ENCODE data around the gene CALB2. TPM values are rescaled to one million over a fixed set of nuclear protein-coding genes. Genes with fewer than 3 reads are reported as not detected.

Gene CALB2
- total RNA-seq, 4 donors from 2014 or later: 2.5 TPM; not detected in 3

- TF ChIP-seq CTCF (IDR thresholded peaks at IDR 0.05): no peak
- no peak for TF ChIP-seq POLR2A (IDR thresholded peaks at IDR 0.05)
- H3K27ac ChIP-seq: no peak overlapping the region
- no peaks in the 10 kb centered on the region for H3K27me3 ChIP-seq
- intact Hi-C loops (cut with DNase I; ENCODE audit: low total_unique reads): no loop called here
- no peaks in the 10 kb centered on the region for H3K9me3 ChIP-seq
- no peaks in the 10 kb centered on the region for H3K36me3 ChIP-seq
- no peaks in the 10 kb centered on the region for H3K4me1 ChIP-seq
- no peak overlapping the region for H3K4me3 ChIP-seq
- no peak for DNase-seq
These were observed 50.0 kb downstream of the CALB2 start for GRCh38 chr16:71408536-71408935.

- Histone ChIP-seq H3K36me3 (no peaks in the 10 kb centered on the region), H3K4me1 (no peaks in the 10 kb centered on the region), H3K4me3 (no peak overlapping the region), H3K9me3 (no peaks in the 10 kb centered on the region), H3K27me3 (no peaks in the 10 kb centered on the region), H3K27ac (no peak overlapping the region)
- TF ChIP-seq CTCF (IDR thresholded peaks at IDR 0.05): no peak
- no peak for TF ChIP-seq POLR2A (IDR thresholded peaks at IDR 0.05)
- intact Hi-C loops (cut with DNase I; ENCODE audit: low total_unique reads): no loop called here
- DNase-seq: no peak
These were observed 50.7 kb downstream of the CALB2 start for GRCh38 chr16:71409011-71409775.

- Histone ChIP-seq H3K4me3 (no peak overlapping the region), H3K27me3 (no peaks in the 10 kb centered on the region), H3K9me3 (no peaks in the 10 kb centered on the region), H3K36me3 (no peaks in the 10 kb centered on the region), H3K27ac (no peak overlapping the region), H3K4me1 (no peaks in the 10 kb centered on the region)
- TF ChIP-seq CTCF (IDR thresholded peaks at IDR 0.05) (no peak), POLR2A (IDR thresholded peaks at IDR 0.05) (no peak)
- DNase-seq: no peak
- intact Hi-C loops (cut with DNase I; ENCODE audit: low total_unique reads): loop anchor here (5.0 kb wide), 1 partner anchor 92 kb away; no protein-coding TSS in a partner anchor
These were observed 51.6 kb downstream of the CALB2 start for GRCh38 chr16:71410146-71410545.

- Histone ChIP-seq H3K36me3 (no peaks in the 10 kb centered on the region), H3K9me3 (no peaks in the 10 kb centered on the region), H3K4me1 (no peaks in the 10 kb centered on the region), H3K27ac (no peak overlapping the region), H3K27me3 (no peaks in the 10 kb centered on the region), H3K4me3 (no peak overlapping the region)
- intact Hi-C loops (cut with DNase I; ENCODE audit: low total_unique reads): loop anchor here (5.0 kb wide), 1 partner anchor 90 kb away; no protein-coding TSS in a partner anchor
- TF ChIP-seq POLR2A (IDR thresholded peaks at IDR 0.05) (no peak), CTCF (IDR thresholded peaks at IDR 0.05) (peak; percentile 65 to 83 (median 72))
- peak; percentile 53 to 65 for DNase-seq
These were observed 54.0 kb downstream of the CALB2 start for GRCh38 chr16:71412270-71413160.

GRCh38 chr16:71413341-71413740, 54.8 kb downstream of the CALB2 start:
- intact Hi-C loops (cut with DNase I; ENCODE audit: low total_unique reads): loop anchor here (5.0 kb wide), 1 partner anchor 89 kb away; no protein-coding TSS in a partner anchor
- Histone ChIP-seq H3K4me3 (no peak overlapping the region), H3K4me1 (no peaks in the 10 kb centered on the region), H3K27me3 (no peaks in the 10 kb centered on the region), H3K36me3 (no peaks in the 10 kb centered on the region), H3K27ac (no peak overlapping the region), H3K9me3 (no peaks in the 10 kb centered on the region)
- no peak for TF ChIP-seq CTCF (IDR thresholded peaks at IDR 0.05)
- no peak for TF ChIP-seq POLR2A (IDR thresholded peaks at IDR 0.05)
- DNase-seq: no peak

Data from uterus (tissue), 4 donors.